ENCODE measurements around the gene GPC5.

- no peak for TF ChIP-seq SUZ12 (IDR thresholded peaks at IDR 0.05; ENCODE audit: extremely low read depth, insufficient read depth, insufficient read length)
- no peak for TF ChIP-seq ZNF274 (IDR thresholded peaks at IDR 0.05; ENCODE audit: low read depth, low read length)
Measured at GRCh38 chr13:92012787-92013186, 614.4 kb downstream of the GPC5 start.
